WTC11 (cell line): ENCODE data around the gene BBOX1.

Experiments used
- FOXP1 ChIP-seq: sonication (generic); formaldehyde crosslinking; IDR thresholded peaks from 2 replicates; pipeline ENCODE4 v1.8.0; 2022; ENCODE audit warnings: missing genetic modification reagents, mild to moderate bottlenecking, moderate library complexity, borderline replicate concordance
- USF2 ChIP-seq: sonication (generic); formaldehyde crosslinking; IDR thresholded peaks from 2 replicates; pipeline ENCODE4 v1.8.1; 2023; ENCODE audit warnings: mild to moderate bottlenecking, missing genetic modification reagents, moderate library complexity

GRCh38 chr11:27108809-27109208, 68.2 kb downstream of the BBOX1 start:
- TF ChIP-seq FOXP1 (no peak), USF2 (CRISPR knock-in tag) (no peak)
